Glomerular endothelial cell (primary cell): ENCODE results near the gene DPH6. TPM values are rescaled to one million over a fixed set of nuclear protein-coding genes. Genes with fewer than 3 reads are reported as not detected.

Experiments
- DNase-seq: peaks from one replicate; pipeline ENCODE4 v3.0.0-alpha.2; 2011; ENCODE audit warnings: low read depth, low spot score; ENCODE audit errors: extremely low read depth
- total RNA-seq: library from RNA; depleted of rRNA; stranded (reverse); fragments of >200 nt; gene quantifications from 2 replicates; pipeline ENCODE4 v1.2.3, GENCODE V29; 2015

Gene DPH6
- total RNA-seq, 1 donor from 2014 or later, result 3.7 TPM

GRCh38 chr15:35487417-35487816, 58.5 kb downstream of the DPH6 start:
- no peak for DNase-seq

- DNase-seq, result no peak
These were observed 59.7 kb downstream of the DPH6 start for GRCh38 chr15:35486296-35486695.

GRCh38 chr15:35485411-35485810, 60.6 kb downstream of the DPH6 start:
- no peak for DNase-seq

GRCh38 chr15:35484231-35484945, 61.6 kb downstream of the DPH6 start:
- DNase-seq, result no peak

- no peak for DNase-seq
These were observed 64.0 kb downstream of the DPH6 start for GRCh38 chr15:35481992-35482391.

- DNase-seq, result no peak
These were observed 64.9 kb downstream of the DPH6 start for GRCh38 chr15:35481064-35481463.

GRCh38 chr15:35479423-35479822, 66.5 kb downstream of the DPH6 start:
- DNase-seq, result no peak

GRCh38 chr15:35477312-35478262, 68.4 kb downstream of the DPH6 start:
- no peak for DNase-seq

GRCh38 chr15:35471024-35471423, 74.9 kb downstream of the DPH6 start:
- no peak for DNase-seq

- no peak for DNase-seq
These were observed 75.5 kb downstream of the DPH6 start for GRCh38 chr15:35470441-35470840.

GRCh38 chr15:35466476-35466875, 79.5 kb downstream of the DPH6 start:
- no peak for DNase-seq

- no peak for DNase-seq
These were observed 80.2 kb downstream of the DPH6 start for GRCh38 chr15:35465783-35466182.

GRCh38 chr15:35460616-35461015, 85.3 kb downstream of the DPH6 start:
- DNase-seq, result no peak

- DNase-seq, result no peak
These were observed 87.6 kb downstream of the DPH6 start for GRCh38 chr15:35458176-35458856.

- no peak for DNase-seq
These were observed 90.8 kb downstream of the DPH6 start for GRCh38 chr15:35455201-35455600.

GRCh38 chr15:35450492-35450891, 95.5 kb downstream of the DPH6 start:
- DNase-seq, result no peak

GRCh38 chr15:35448294-35448693, 97.7 kb downstream of the DPH6 start:
- DNase-seq, result no peak

GRCh38 chr15:35445891-35446290, 100.1 kb downstream of the DPH6 start:
- DNase-seq, result no peak

GRCh38 chr15:35444557-35445204, 101.3 kb downstream of the DPH6 start:
- peak; percentile 57 for DNase-seq

- DNase-seq, result no peak
These were observed 102.6 kb downstream of the DPH6 start for GRCh38 chr15:35443376-35443775.

GRCh38 chr15:35442742-35443141, 103.2 kb downstream of the DPH6 start:
- no peak for DNase-seq
